DMS53 (cell line): Measurements from ENCODE around the gene ATP5IF1.

Experiments
- DNase-seq: peaks from one replicate; lab custom pipeline; 2025; lab: John Stamatoyannopoulos, UW

The ATP5IF1 gene

GRCh38 chr1:28265577-28265976 lies 29.7 kb downstream of the ATP5IF1 start:
- no peak for DNase-seq

- no peak for DNase-seq
These were observed 31.0 kb downstream of the ATP5IF1 start for GRCh38 chr1:28266920-28267322.

GRCh38 chr1:28267633-28268032 lies 31.7 kb downstream of the ATP5IF1 start:
- no peak for DNase-seq

- no peak for DNase-seq
These were observed 33.6 kb downstream of the ATP5IF1 start for GRCh38 chr1:28269529-28269928.

GRCh38 chr1:28272215-28272852 lies 36.4 kb downstream of the ATP5IF1 start:
- no peak for DNase-seq

- DNase-seq = no peak
These were observed 37.4 kb downstream of the ATP5IF1 start for GRCh38 chr1:28273216-28273860.

GRCh38 chr1:28278763-28279162 lies 42.8 kb downstream of the ATP5IF1 start:
- no peak for DNase-seq

- DNase-seq = no peak
These were observed 43.8 kb downstream of the ATP5IF1 start for GRCh38 chr1:28279721-28280120.

GRCh38 chr1:28280501-28280900 lies 44.6 kb downstream of the ATP5IF1 start:
- DNase-seq = no peak

GRCh38 chr1:28280977-28281381 lies 45.1 kb downstream of the ATP5IF1 start:
- no peak for DNase-seq

GRCh38 chr1:28281608-28282425 lies 45.9 kb downstream of the ATP5IF1 start:
- no peak for DNase-seq

GRCh38 chr1:28282426-28283407 lies 46.8 kb downstream of the ATP5IF1 start:
- no peak for DNase-seq

GRCh38 chr1:28286111-28286510 lies 50.2 kb downstream of the ATP5IF1 start:
- DNase-seq = no peak
